SJSA1 (cell line): ENCODE data around the gene YES1. TPM values are rescaled to one million over a fixed set of nuclear protein-coding genes. Genes with fewer than 3 reads are reported as not detected.
"Not testable (repeated sequence)": the region's sequence is repeated elsewhere in the genome, so short reads cannot be mapped to it uniquely, and the experiment has no call there.

Experiments used
- DNase-seq, 2 experiments: peaks; one replicate each; pipeline ENCODE4 v3.0.0-alpha.2; 2015 to 2020; ENCODE audit warnings: low spot score in 2 of 2, low read depth in 1 of 2
- H3K27ac ChIP-seq: fragments of 250-450 bp; sonication (Bioruptor Pico); 2 replicates; pipeline ENCODE4 v1.5.1; 2020; ENCODE audit warnings: mild to moderate bottlenecking, moderate library complexity
- H3K27me3 ChIP-seq: fragments of 250-450 bp; sonication (Bioruptor Pico); replicated peaks from 2 replicates; pipeline ENCODE4 v1.5.1; 2020; ENCODE audit warnings: mild to moderate bottlenecking, moderate library complexity
- H3K36me3 ChIP-seq: fragments of 250-450 bp; sonication (Bioruptor Pico); 2 replicates; pipeline ENCODE4 v1.5.1; 2020; ENCODE audit warnings: mild to moderate bottlenecking
- H3K4me1 ChIP-seq: fragments of 250-450 bp; sonication (Bioruptor Pico); replicated peaks from 2 replicates; pipeline ENCODE4 v1.6.1; 2021; ENCODE audit warnings: mild to moderate bottlenecking
- H3K4me3 ChIP-seq: fragments of 250-450 bp; sonication (Bioruptor Pico); 2 replicates; pipeline ENCODE4 v1.5.1; 2020; ENCODE audit warnings: mild to moderate bottlenecking
- H3K9me3 ChIP-seq: fragments of 250-450 bp; sonication (Bioruptor Pico); replicated peaks from 2 replicates; pipeline ENCODE4 v1.5.1; 2020; ENCODE audit warnings: mild to moderate bottlenecking
- total RNA-seq: library from RNA; depleted of rRNA; stranded (reverse); fragments of >200 nt; shearing (Covaris generic); gene quantifications from 2 replicates; pipeline ENCODE4 v1.2.3, GENCODE V29; 2014

The YES1 gene
- total RNA-seq, 1 experiment from 2014 or later = 134 TPM

- H3K4me1 ChIP-seq = no peaks in the 10 kb centered on the region
- H3K9me3 ChIP-seq = no peaks in the 10 kb centered on the region
- DNase-seq = no peak
- peaks cover 12% of the 10 kb centered on the region; the same call in 1 of the 2 replicates for H3K36me3 ChIP-seq
- H3K27ac ChIP-seq = no peak overlapping the region
- H3K4me3 ChIP-seq = no peak overlapping the region
- no peaks in the 10 kb centered on the region for H3K27me3 ChIP-seq
These were observed 56.5 kb downstream of the YES1 start for GRCh38 chr18:755506-755905.

GRCh38 chr18:754656-755055, 57.4 kb downstream of the YES1 start:
- no peak overlapping the region for H3K27ac ChIP-seq
- no peaks in the 10 kb centered on the region for H3K9me3 ChIP-seq
- no peak for DNase-seq
- H3K4me3 ChIP-seq = no peak overlapping the region
- H3K27me3 ChIP-seq = no peaks in the 10 kb centered on the region
- peaks cover 12% of the 10 kb centered on the region; the same call in 1 of the 2 replicates for H3K36me3 ChIP-seq
- no peaks in the 10 kb centered on the region for H3K4me1 ChIP-seq

- H3K9me3 ChIP-seq = no peaks in the 10 kb centered on the region
- peaks cover 19% of the 10 kb centered on the region for H3K36me3 ChIP-seq
- H3K4me3 ChIP-seq = no peak overlapping the region
- DNase-seq = no peak
- H3K27me3 ChIP-seq = no peaks in the 10 kb centered on the region
- H3K4me1 ChIP-seq = no peaks in the 10 kb centered on the region
- no peak overlapping the region for H3K27ac ChIP-seq
These were observed 61.6 kb downstream of the YES1 start for GRCh38 chr18:750456-750855.

- no peak for DNase-seq
- no peak overlapping the region for H3K27ac ChIP-seq
- H3K9me3 ChIP-seq = no peaks in the 10 kb centered on the region
- H3K4me1 ChIP-seq = no peaks in the 10 kb centered on the region
- H3K4me3 ChIP-seq = no peak overlapping the region
- peaks cover 14% of the 10 kb centered on the region for H3K36me3 ChIP-seq
- no peaks in the 10 kb centered on the region for H3K27me3 ChIP-seq
These were observed 67.0 kb downstream of the YES1 start for GRCh38 chr18:744832-745597.

- DNase-seq = peak in 1 of 2 experiments; percentile 45
- Histone ChIP-seq H3K36me3 (peaks cover 19% of the 10 kb centered on the region), H3K4me3 (no peak overlapping the region), H3K27me3 (no peaks in the 10 kb centered on the region), H3K27ac (no peak overlapping the region), H3K4me1 (no peaks in the 10 kb centered on the region), H3K9me3 (no peaks in the 10 kb centered on the region)
These were observed 70.0 kb downstream of the YES1 start for GRCh38 chr18:741931-742512.

- Histone ChIP-seq H3K4me3 (no peak overlapping the region), H3K27ac (no peak overlapping the region), H3K4me1 (no peaks in the 10 kb centered on the region), H3K27me3 (no peaks in the 10 kb centered on the region), H3K36me3 (peaks cover 14% of the 10 kb centered on the region; the same call in 1 of the 2 replicates), H3K9me3 (no peaks in the 10 kb centered on the region)
- DNase-seq = no peak
These were observed 79.7 kb downstream of the YES1 start for GRCh38 chr18:732371-732770.

GRCh38 chr18:731185-731584, 80.9 kb downstream of the YES1 start:
- no peak overlapping the region for H3K4me3 ChIP-seq
- no peak for DNase-seq
- H3K9me3 ChIP-seq = no peaks in the 10 kb centered on the region
- no peak overlapping the region for H3K27ac ChIP-seq
- no peaks in the 10 kb centered on the region for H3K27me3 ChIP-seq
- H3K4me1 ChIP-seq = no peaks in the 10 kb centered on the region
- peaks cover 6% of the 10 kb centered on the region; the same call in 1 of the 2 replicates for H3K36me3 ChIP-seq

GRCh38 chr18:730692-731091, 81.3 kb downstream of the YES1 start:
- DNase-seq = no peak
- peaks cover 6% of the 10 kb centered on the region; the same call in 1 of the 2 replicates for H3K36me3 ChIP-seq
- H3K27me3 ChIP-seq = no peaks in the 10 kb centered on the region
- no peaks in the 10 kb centered on the region for H3K9me3 ChIP-seq
- no peak overlapping the region for H3K4me3 ChIP-seq
- H3K27ac ChIP-seq = no peak overlapping the region
- H3K4me1 ChIP-seq = no peaks in the 10 kb centered on the region

- DNase-seq, H3K36me3 ChIP-seq, H3K4me3 ChIP-seq, H3K4me1 ChIP-seq, H3K27ac ChIP-seq, H3K27me3 ChIP-seq, H3K9me3 ChIP-seq: not testable (repeated sequence)
These were observed 81.9 kb downstream of the YES1 start for GRCh38 chr18:730120-730519.

- no peak overlapping the region for H3K4me3 ChIP-seq
- H3K27ac ChIP-seq = no peak overlapping the region
- no peaks in the 10 kb centered on the region for H3K9me3 ChIP-seq
- no peaks in the 10 kb centered on the region for H3K27me3 ChIP-seq
- H3K36me3 ChIP-seq = 0 out of 2 replicates have a peak, but pooled peaks cover 2% of the 10 kb centered on the region
- H3K4me1 ChIP-seq = no peaks in the 10 kb centered on the region
- DNase-seq = no peak
These were observed 86.4 kb downstream of the YES1 start for GRCh38 chr18:725646-726045.

GRCh38 chr18:723541-724080, 88.4 kb downstream of the YES1 start:
- H3K36me3 ChIP-seq = no peaks in the 10 kb centered on the region
- DNase-seq = no peak

GRCh38 chr18:717003-717402, 95.0 kb downstream of the YES1 start:
- DNase-seq = no peak
- Histone ChIP-seq H3K36me3 (no peaks in the 10 kb centered on the region), H3K9me3 (0 out of 2 replicates have a peak, but pooled peaks cover 3% of the 10 kb centered on the region), H3K27ac (no peak overlapping the region), H3K4me1 (0 out of 2 replicates have a peak, but pooled peaks cover 3% of the 10 kb centered on the region), H3K4me3 (no peak overlapping the region), H3K27me3 (no peaks in the 10 kb centered on the region)

More at GRCh38 chr18:723541-724080, 88.4 kb downstream of the YES1 start:
- no peaks in the 10 kb centered on the region for H3K4me1 ChIP-seq
- H3K27ac ChIP-seq = no peak overlapping the region
- H3K9me3 ChIP-seq = no peaks in the 10 kb centered on the region
- no peaks in the 10 kb centered on the region for H3K27me3 ChIP-seq
- no peak overlapping the region for H3K4me3 ChIP-seq

- Histone ChIP-seq H3K27me3 (no peaks in the 10 kb centered on the region), H3K36me3 (no peaks in the 10 kb centered on the region), H3K4me1 (peaks cover 6% of the 10 kb centered on the region; the same call in 1 of the 2 replicates), H3K4me3 (no peak overlapping the region), H3K9me3 (0 out of 2 replicates have a peak, but pooled peaks cover 3% of the 10 kb centered on the region), H3K27ac (no peak overlapping the region)
- DNase-seq = no peak
These were observed 96.4 kb downstream of the YES1 start for GRCh38 chr18:715626-716025.

- 0 out of 2 replicates have a peak, but pooled peaks cover 3% of the 10 kb centered on the region for H3K9me3 ChIP-seq
- no peaks in the 10 kb centered on the region for H3K27me3 ChIP-seq
- peaks cover 6% of the 10 kb centered on the region; the same call in 1 of the 2 replicates for H3K4me1 ChIP-seq
- no peak for DNase-seq
- H3K36me3 ChIP-seq = peaks cover 3% of the 10 kb centered on the region
- H3K27ac ChIP-seq = no peak overlapping the region
- peak overlapping the region; percentile 47 for H3K4me3 ChIP-seq
These were observed 98.9 kb downstream of the YES1 start for GRCh38 chr18:713135-713490.
